ENCODE data around the gene MDP1. TPM values are rescaled to one million over a fixed set of nuclear protein-coding genes. Genes with fewer than 3 reads are reported as not detected.

MDP1 gene
- total and polyA plus RNA-seq, 2 of the 8 experiments (the other 6 are each of a cell fraction or from before 2014, with no cell fraction given) = 17.7 to 32.2 TPM

- TF ChIP-seq, protein P1, sequence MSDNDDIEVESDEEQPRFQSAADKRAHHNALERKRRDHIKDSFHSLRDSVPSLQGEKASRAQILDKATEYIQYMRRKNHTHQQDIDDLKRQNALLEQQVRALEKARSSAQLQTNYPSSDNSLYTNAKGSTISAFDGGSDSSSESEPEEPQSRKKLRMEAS (IDR thresholded peaks at IDR 0.05) = peak; percentile 45
- no peak for TF ChIP-seq KDM1A (IDR thresholded peaks at IDR 0.05; ENCODE audit: borderline replicate concordance, low read length)
- no peak for TF ChIP-seq SUZ12 (IDR thresholded peaks at IDR 0.05; ENCODE audit: low read length)
- TF ChIP-seq PHF8 (conservative IDR thresholded peaks at IDR 0.05; ENCODE audit: low read depth, low read length) = peak; percentile 99
- no peak for TF ChIP-seq HDAC2 (IDR thresholded peaks at IDR 0.05; ENCODE audit: borderline replicate concordance in 1 of 2, low read depth in 2 of 2, low read length in 2 of 2)
- TF ChIP-seq, protein P2, sequence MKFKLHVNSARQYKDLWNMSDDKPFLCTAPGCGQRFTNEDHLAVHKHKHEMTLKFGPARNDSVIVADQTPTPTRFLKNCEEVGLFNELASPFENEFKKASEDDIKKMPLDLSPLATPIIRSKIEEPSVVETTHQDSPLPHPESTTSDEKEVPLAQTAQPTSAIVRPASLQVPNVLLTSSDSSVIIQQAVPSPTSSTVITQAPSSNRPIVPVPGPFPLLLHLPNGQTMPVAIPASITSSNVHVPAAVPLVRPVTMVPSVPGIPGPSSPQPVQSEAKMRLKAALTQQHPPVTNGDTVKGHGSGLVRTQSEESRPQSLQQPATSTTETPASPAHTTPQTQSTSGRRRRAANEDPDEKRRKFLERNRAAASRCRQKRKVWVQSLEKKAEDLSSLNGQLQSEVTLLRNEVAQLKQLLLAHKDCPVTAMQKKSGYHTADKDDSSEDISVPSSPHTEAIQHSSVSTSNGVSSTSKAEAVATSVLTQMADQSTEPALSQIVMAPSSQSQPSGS (IDR thresholded peaks at IDR 0.05; ENCODE audit: low read length) = no peak
- TF ChIP-seq RBBP5 (IDR thresholded peaks at IDR 0.05; ENCODE audit: borderline replicate concordance, low read depth, low read length) = no peak
- no peak for TF ChIP-seq TEAD4 (IDR thresholded peaks at IDR 0.05; ENCODE audit: low read depth, low read length)
- no peak for TF ChIP-seq BRCA1 (IDR thresholded peaks at IDR 0.05; ENCODE audit: low read depth, low read length)
- no peak for TF ChIP-seq RNF2 (IDR thresholded peaks at IDR 0.05; ENCODE audit: borderline replicate concordance, low read depth, low read length, missing control alignments, poor library complexity, severe bottlenecking)
- peak; percentile 84; the same call in 1 of the 2 replicates for TF ChIP-seq TBP (IDR thresholded peaks at IDR 0.05; ENCODE audit: low read depth, low read length)
- peak in 1 of 3 experiments; percentile 8; a peak in 1 of 4 replicates for TF ChIP-seq CTCF (IDR thresholded peaks at IDR 0.05; ENCODE audit: control extremely low read depth in 1 of 3, insufficient read depth in 1 of 3, low read depth in 1 of 3, low read length in 3 of 3)
- no peak for TF ChIP-seq BCL11A (IDR thresholded peaks at IDR 0.05; ENCODE audit: low read depth in 2 of 2, low read length in 2 of 2)
- no peak for TF ChIP-seq JUND (IDR thresholded peaks at IDR 0.05; ENCODE audit: low read length)
- peak; percentile 86 for TF ChIP-seq TAF7 (optimal IDR thresholded peaks at IDR 0.05; ENCODE audit: borderline replicate concordance, low read depth, low read length)
- peak; percentile 95 for TF ChIP-seq ATF3 (IDR thresholded peaks at IDR 0.05; ENCODE audit: insufficient read depth, low read depth, low read length)
Observed at GRCh38 chr14:24212924-24213865, 2.7 kb downstream of the MDP1 start, which contains the start of gene CHMP4A (continued).

All from H1 (cell line).